SK-N-SH treated with all-trans-retinoic acid at 6 μM for 48 hours (cell line): ENCODE results near the gene DPP6.

Source experiments
- ARNTL ChIP-seq: fragments of 450-650 bp; formaldehyde crosslinking; IDR thresholded peaks from 2 replicates; pipeline ENCODE4 v1.5.0; 2020; ENCODE audit warnings: low read depth, mild to moderate bottlenecking, moderate library complexity, borderline replicate concordance
- CREB5 ChIP-seq: fragments of 250-450 bp; sonication (Bioruptor Pico); IDR thresholded peaks from 2 replicates; pipeline ENCODE4 v1.5.1; 2020; ENCODE audit warnings: low read depth, mild to moderate bottlenecking, moderate library complexity
- CSDC2 ChIP-seq: fragments of 250-450 bp; sonication (Bioruptor Pico); IDR thresholded peaks from 2 replicates; pipeline ENCODE4 v1.5.0; 2020; ENCODE audit warnings: mild to moderate bottlenecking, moderate library complexity
- GLIS3 ChIP-seq: fragments of 250-450 bp; sonication (Bioruptor Pico); IDR thresholded peaks from 2 replicates; pipeline ENCODE4 v1.5.0; 2020; ENCODE audit warnings: mild to moderate bottlenecking, moderate library complexity
- PATZ1 ChIP-seq: fragments of 250-450 bp; sonication (Bioruptor Pico); IDR thresholded peaks from 2 replicates; pipeline ENCODE4 v1.8.0; 2020; ENCODE audit warnings: mild to moderate bottlenecking, moderate library complexity, borderline replicate concordance
- PPARA ChIP-seq: fragments of 250-450 bp; sonication (Bioruptor Pico); IDR thresholded peaks from 2 replicates; pipeline ENCODE4 v1.5.0; 2020; ENCODE audit warnings: mild to moderate bottlenecking, borderline replicate concordance
- RARB ChIP-seq: fragments of 250-450 bp; sonication (Bioruptor Pico); IDR thresholded peaks from 2 replicates; pipeline ENCODE4 v1.8.0; 2021; ENCODE audit warnings: mild to moderate bottlenecking, moderate library complexity
- TOX ChIP-seq: fragments of 250-450 bp; sonication (Bioruptor Pico); IDR thresholded peaks from 2 replicates; pipeline ENCODE4 v1.8.0; 2021; ENCODE audit warnings: mild to moderate bottlenecking, moderate library complexity, borderline replicate concordance
- ZC3H10 ChIP-seq: fragments of 250-450 bp; sonication (Bioruptor Pico); IDR thresholded peaks from 2 replicates; pipeline ENCODE4 v1.5.1; 2021; ENCODE audit warnings: mild to moderate bottlenecking, moderate library complexity
- ZFP3 ChIP-seq: fragments of 250-450 bp; sonication (Bioruptor Pico); IDR thresholded peaks from 2 replicates; pipeline ENCODE4 v1.5.0; 2020; ENCODE audit warnings: mild to moderate bottlenecking, moderate library complexity
- ZFP30 ChIP-seq: fragments of 450-650 bp; formaldehyde crosslinking; IDR thresholded peaks from 2 replicates; pipeline ENCODE4 v1.5.0; 2022; ENCODE audit warnings: mild to moderate bottlenecking, moderate library complexity
- ZNF565 ChIP-seq: fragments of 450-650 bp; formaldehyde crosslinking; conservative IDR thresholded peaks from 2 replicates; pipeline ENCODE4 v1.5.0; 2020; ENCODE audit warnings: low read depth, mild to moderate bottlenecking, moderate library complexity
- ZNF8 ChIP-seq: fragments of 450-650 bp; formaldehyde crosslinking; IDR thresholded peaks from 2 replicates; pipeline ENCODE4 v1.5.0; 2020; ENCODE audit warnings: mild to moderate bottlenecking, moderate library complexity

- no peak for TF ChIP-seq CSDC2
- TF ChIP-seq PATZ1 (CRISPR knock-in tag) = no peak
- no peak for TF ChIP-seq ARNTL (CRISPR knock-in tag)
- no peak for TF ChIP-seq CREB5 (CRISPR knock-in tag)
- no peak for TF ChIP-seq ZFP30 (CRISPR knock-in tag)
- TF ChIP-seq ZNF565 (CRISPR knock-in tag) = no peak
- no peak for TF ChIP-seq GLIS3 (CRISPR knock-in tag)
- no peak for TF ChIP-seq ZFP3 (CRISPR knock-in tag)
- no peak for TF ChIP-seq ZNF8
- no peak for TF ChIP-seq TOX (CRISPR knock-in tag)
- no peak for TF ChIP-seq ZC3H10
- TF ChIP-seq PPARA = no peak
- no peak for TF ChIP-seq RARB (CRISPR knock-in tag)
Observed at GRCh38 chr7:154287356-154287755, 235.2 kb downstream of the DPP6 start.
